A204.1 (cell line): ENCODE data around the gene DOK5.

Experiments used
- FAIRE-seq: peaks from 2 replicates; lab custom pipeline; 2012; peaks lifted over from hg19 to GRCh38; lab: Jason Lieb, UNC

Gene DOK5

GRCh38 chr20:54565255-54565654 is 89.9 kb downstream of the DOK5 start:
- no peak for FAIRE-seq

DNA sequence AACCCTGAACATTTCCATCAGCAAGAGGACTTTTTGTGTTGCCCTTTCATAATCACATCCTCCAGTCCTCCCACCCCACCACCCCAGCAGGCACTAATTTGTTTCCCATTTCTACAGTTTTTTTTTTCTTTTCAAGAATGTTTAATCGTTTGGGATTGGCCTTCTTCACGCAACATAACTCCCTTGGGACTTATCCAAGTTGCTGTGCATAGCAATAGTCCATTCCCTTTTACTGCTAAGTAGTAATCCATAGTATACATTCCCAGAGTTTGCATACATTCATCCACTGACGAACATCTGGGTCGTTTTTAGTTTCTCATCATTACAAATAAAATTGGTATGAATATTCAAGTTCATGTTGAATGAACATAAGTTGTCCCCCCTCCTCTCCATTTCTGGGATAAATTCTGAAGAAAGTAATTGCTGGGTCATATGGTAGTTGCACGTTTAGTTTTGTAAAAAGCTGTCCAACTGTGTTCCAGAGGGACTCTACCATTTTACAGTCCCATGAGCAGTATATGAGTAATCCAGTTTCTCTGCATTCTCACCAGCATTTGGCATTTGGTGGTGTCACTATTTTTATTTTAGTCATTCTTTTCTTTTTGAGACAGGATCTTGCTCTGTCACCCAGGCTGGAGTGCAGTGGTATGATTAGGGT is 90.8 kb downstream of the DOK5 start:
- no peak for FAIRE-seq

DNA sequence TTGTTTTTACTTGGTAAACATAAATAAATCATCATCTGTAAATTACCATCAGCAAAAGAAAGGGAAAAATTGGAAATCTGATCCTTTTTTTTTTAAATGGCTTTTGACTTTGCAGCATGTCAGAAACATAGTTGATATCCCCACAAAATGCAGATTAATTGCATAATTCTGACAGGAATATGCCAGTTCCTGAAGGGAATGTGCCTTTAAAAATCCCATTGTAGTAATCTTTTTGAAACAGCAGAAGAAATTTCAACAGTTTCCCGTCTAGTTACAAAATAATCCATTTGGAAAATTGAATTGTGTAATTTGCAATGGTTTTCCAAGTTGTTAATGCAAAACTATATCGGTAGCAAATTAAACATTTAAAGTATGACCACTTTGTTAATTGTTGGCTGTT is 95.2 kb downstream of the DOK5 start:
- no peak for FAIRE-seq

- no peak for FAIRE-seq
These were observed 97.5 kb downstream of the DOK5 start for GRCh38 chr20:54572665-54573435.

DNA sequence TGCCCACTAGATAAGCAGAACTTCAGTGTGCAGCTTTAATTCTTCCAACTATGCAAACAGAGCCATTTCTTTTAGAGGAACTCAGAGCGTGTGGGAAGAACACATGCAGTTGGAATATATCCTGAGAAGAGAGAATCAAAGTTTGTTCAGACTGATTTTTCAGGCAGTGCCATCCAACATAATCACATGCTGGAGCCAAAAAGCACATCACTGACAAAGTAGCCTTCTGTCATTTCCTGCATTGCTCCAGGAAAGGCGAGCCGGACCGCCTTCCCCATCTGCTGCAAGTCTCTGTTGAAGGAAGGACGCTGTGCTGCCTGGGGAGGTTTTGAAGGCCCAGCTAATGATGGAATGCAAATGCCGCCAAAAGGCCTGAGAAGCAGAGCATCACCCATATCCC is 98.4 kb downstream of the DOK5 start:
- FAIRE-seq = no peak

GRCh38 chr20:54576518-54576917 is 101.1 kb downstream of the DOK5 start:
- no peak for FAIRE-seq

DNA sequence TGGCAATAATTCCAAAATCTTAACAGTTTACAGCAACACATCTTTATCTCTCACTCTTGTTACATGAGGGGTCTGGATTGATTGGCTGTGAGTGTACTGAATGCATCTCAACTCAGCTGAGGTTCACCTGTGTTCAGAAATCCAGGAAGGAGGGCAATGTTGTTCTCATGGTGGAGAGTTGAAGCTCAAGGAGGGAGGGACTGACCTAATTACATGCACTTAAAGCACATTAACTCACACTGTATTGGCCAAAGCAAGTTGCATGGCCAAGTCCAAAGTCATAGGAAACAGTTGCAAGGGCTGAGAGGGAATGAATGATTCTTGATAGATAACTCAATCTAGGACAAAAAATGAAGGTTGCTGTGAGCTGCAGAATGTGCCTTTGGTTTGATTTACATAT is 102.2 kb downstream of the DOK5 start:
- no peak for FAIRE-seq

- FAIRE-seq = no peak
These were observed 109.8 kb downstream of the DOK5 start for GRCh38 chr20:54585217-54585616.

DNA sequence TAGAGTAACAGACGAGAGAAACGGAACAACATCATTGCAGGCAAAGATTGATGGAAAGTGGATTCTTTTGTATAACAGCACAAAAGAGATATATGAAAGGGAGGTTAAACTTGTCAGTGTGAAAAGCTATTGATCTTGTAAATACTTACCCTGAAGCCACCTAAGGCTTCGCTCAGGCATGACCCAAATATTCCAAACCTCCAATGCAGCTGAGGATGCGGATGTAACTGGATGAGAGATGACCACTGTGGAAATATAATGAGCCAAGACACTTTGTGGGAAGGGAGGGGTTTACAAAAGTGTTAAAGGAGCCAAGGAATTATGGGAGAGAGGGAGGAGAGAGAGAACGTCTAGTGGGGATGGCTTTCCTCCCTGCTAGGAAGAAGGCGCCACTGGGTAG is 112.0 kb downstream of the DOK5 start:
- no peak for FAIRE-seq

- FAIRE-seq = no peak
These were observed 114.1 kb downstream of the DOK5 start for GRCh38 chr20:54589402-54590030.

DNA sequence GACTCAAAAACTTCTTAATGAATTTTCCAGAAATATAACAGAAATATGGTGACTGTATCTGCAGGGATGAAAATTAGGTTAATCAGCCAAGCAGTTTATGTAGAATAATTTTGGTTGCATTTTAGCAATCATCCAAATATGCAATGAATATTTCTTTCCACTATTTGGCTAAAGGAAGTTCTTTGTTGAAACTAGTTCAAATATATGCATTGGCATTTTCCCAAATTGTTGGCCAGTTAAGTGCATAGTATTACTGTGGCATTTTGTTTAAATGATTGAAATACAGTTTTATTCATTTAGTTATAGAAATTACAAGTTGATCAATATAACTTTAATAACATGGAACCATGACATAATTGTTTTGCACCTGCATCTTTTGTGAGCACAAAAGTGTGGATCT is 115.5 kb downstream of the DOK5 start:
- FAIRE-seq = no peak

DNA sequence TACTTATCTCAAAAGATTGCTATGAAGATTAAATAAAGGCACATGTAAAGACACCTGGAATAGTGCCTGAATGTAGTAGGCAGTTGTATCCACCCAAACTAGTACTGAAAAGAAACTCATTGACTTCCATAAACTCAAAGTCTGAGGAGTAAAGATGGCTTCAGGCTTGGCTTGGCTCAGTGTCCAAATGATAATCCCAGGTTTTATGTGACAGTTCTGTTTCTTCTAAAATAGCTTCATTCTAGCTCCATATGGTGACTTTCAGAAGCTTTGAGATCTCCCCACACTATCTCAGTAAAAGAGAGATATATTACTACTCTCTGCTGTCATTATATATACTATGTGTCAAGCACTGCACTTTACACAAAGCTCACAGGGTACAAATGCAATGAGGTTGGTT is 121.3 kb downstream of the DOK5 start:
- FAIRE-seq = no peak

- no peak for FAIRE-seq
These were observed 123.0 kb downstream of the DOK5 start for GRCh38 chr20:54598352-54598751.

- FAIRE-seq = no peak
These were observed 125.2 kb downstream of the DOK5 start for GRCh38 chr20:54600634-54601033.

- no peak for FAIRE-seq
These were observed 126.6 kb downstream of the DOK5 start for GRCh38 chr20:54601831-54602515.

DNA sequence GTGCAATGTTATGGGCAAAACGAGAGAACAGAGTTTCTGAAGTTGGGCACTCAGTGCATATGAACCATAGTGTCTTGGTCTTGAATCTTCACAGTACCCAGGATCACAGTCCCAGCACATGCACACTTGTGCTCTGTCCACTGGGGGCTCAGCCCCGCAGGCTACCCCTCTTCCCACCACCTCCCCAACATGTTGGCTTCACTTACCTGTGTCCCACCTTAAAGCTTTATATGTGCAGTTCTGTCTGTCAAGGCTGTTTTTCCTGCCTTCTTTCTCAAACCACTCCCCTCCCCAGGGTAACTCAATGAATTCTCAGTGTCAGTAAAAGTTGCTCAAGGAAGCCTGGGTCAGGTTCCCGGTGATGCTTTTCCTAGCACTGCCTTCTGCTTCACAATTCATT is 129.9 kb downstream of the DOK5 start:
- no peak for FAIRE-seq

DNA sequence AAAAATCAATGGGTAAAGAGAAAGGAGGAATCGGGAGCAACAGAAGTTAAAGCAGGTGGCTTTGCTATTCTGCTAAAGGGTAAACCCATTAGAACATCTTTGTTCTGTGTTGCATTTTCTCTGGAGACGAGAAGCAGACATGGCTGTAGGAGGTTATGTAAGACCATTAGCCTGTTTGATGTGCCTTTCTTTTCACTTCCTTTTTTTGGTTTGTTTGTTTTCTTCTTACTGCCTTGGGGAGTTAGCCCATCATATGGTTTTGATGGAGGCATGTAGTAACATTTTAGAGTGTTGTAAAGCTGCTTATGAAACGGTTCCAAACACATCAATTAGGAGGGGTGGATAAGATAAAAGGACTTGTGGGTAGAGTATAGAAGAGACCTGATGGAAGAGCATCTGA is 131.0 kb downstream of the DOK5 start:
- no peak for FAIRE-seq

- no peak for FAIRE-seq
These were observed 132.8 kb downstream of the DOK5 start for GRCh38 chr20:54608039-54608745.

GRCh38 chr20:54608943-54609342 is 133.6 kb downstream of the DOK5 start:
- FAIRE-seq = no peak

GRCh38 chr20:54611708-54612412 is 136.5 kb downstream of the DOK5 start:
- no peak for FAIRE-seq

DNA sequence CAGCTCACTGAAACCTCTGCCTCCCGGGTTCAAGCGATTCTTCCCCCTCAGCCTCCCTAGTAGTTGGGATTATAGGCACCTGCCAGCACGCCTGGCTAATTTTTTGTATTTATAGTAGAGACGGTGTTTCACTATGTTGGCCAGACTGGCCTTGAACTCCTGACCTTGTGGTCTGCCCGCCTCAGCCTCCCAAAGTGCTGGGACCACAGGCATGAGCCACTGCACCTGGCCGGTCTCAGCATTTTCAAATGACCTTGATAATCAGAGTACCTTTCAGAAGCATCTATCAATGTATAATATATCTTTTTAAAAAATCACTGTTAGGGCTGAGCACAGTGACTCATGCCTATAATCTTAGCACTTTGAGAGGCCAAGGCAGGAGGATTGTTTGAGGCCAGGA is 143.0 kb downstream of the DOK5 start:
- FAIRE-seq = no peak

GRCh38 chr20:54619181-54619580 is 143.8 kb downstream of the DOK5 start:
- FAIRE-seq = no peak
